Measurements from ENCODE around the gene ARF5. TPM values are rescaled to one million over a fixed set of nuclear protein-coding genes. Genes with fewer than 3 reads are reported as not detected.
"Not testable (repeated sequence)": the region's sequence is repeated elsewhere in the genome, so short reads cannot be mapped to it uniquely, and the experiment has no call there.

Gene ARF5
- total and polyA plus RNA-seq, 2 donors from 2014 or later: 132 to 223 TPM

DNA sequence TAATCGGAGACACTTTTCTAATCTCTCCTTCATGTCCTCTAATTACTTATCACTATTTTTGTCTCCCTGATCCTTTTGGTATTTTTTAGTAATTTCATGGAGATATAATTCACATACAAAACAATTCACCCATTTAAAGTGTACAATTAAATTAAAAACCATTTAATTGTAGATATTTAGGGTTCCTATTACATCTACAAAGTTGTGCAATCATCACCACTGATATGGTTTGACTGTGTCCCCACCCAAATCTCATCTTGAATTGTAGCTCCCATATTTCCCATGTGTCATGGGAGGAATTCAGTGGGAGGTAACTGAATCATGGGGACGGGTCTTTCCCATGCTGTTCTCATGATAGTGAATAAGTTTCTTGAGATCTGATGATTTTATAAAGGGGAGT is 31.8 kb upstream of the ARF5 start:
- no peaks in the 10 kb centered on the region for H3K27me3 ChIP-seq (ENCODE audit: control insufficient read depth, insufficient read depth, low read length)
- no peak overlapping the region for H3K9ac ChIP-seq (ENCODE audit: low read length in 3 of 3)
- FAIRE-seq (no peak), DNase-seq (no peak)
- H3K4me1 ChIP-seq (ENCODE audit: control insufficient read depth in 2 of 3, insufficient read depth in 2 of 3, low read depth in 1 of 3, low read length in 3 of 3): no peaks in the 10 kb centered on the region
- no peak overlapping the region for H3K4me3 ChIP-seq (ENCODE audit: low read length in 3 of 3)
- H3K36me3 ChIP-seq (ENCODE audit: control insufficient read depth in 2 of 3, insufficient read depth in 3 of 3, low read length in 3 of 3): no peaks in the 10 kb centered on the region
- no peak overlapping the region for H3K27ac ChIP-seq (ENCODE audit: low read depth in 2 of 2, low read length in 2 of 2)
- intact Hi-C loops (cut with DNase I): no loop called here
- TF ChIP-seq, protein P1, sequence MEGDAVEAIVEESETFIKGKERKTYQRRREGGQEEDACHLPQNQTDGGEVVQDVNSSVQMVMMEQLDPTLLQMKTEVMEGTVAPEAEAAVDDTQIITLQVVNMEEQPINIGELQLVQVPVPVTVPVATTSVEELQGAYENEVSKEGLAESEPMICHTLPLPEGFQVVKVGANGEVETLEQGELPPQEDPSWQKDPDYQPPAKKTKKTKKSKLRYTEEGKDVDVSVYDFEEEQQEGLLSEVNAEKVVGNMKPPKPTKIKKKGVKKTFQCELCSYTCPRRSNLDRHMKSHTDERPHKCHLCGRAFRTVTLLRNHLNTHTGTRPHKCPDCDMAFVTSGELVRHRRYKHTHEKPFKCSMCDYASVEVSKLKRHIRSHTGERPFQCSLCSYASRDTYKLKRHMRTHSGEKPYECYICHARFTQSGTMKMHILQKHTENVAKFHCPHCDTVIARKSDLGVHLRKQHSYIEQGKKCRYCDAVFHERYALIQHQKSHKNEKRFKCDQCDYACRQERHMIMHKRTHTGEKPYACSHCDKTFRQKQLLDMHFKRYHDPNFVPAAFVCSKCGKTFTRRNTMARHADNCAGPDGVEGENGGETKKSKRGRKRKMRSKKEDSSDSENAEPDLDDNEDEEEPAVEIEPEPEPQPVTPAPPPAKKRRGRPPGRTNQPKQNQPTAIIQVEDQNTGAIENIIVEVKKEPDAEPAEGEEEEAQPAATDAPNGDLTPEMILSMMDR (IDR thresholded peaks at IDR 0.05; ENCODE audit: borderline replicate concordance, extremely low read depth, insufficient read depth): no peak
- H3K9me3 ChIP-seq (ENCODE audit: control insufficient read depth in 2 of 3, insufficient read depth in 1 of 3, low read length in 3 of 3): no peaks in the 10 kb centered on the region

DNA sequence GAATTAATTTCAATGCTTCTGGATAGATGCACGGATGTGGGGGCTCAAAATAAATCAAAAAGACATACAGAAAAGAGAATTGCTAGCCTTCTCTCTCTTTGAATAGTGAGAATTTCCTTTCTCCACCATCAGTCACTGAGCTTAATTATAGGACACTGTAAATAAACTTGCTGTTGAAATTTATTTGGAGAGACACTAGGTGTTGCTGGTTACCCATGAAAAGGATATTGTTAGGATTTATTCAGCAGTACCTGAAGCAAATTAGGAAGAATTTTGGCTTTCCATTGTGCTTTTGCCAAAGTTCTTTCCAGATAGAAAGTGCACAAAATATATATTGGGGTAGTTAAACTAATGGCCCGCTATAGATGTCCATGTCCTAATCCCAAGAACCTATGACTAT is 30.4 kb upstream of the ARF5 start:
- Histone ChIP-seq H3K4me3 (ENCODE audit: low read length in 3 of 3) (no peak overlapping the region), H3K9ac (ENCODE audit: low read length in 3 of 3) (no peak overlapping the region), H3K27me3 (ENCODE audit: control insufficient read depth, insufficient read depth, low read length) (no peaks in the 10 kb centered on the region), H3K9me3 (ENCODE audit: control insufficient read depth in 2 of 3, insufficient read depth in 1 of 3, low read length in 3 of 3) (peaks cover 0 to 1% (median under 1%) of the 10 kb centered on the region in 3 donors), H3K4me1 (ENCODE audit: control insufficient read depth in 2 of 3, insufficient read depth in 2 of 3, low read depth in 1 of 3, low read length in 3 of 3) (no peaks in the 10 kb centered on the region), H3K36me3 (ENCODE audit: control insufficient read depth in 2 of 3, insufficient read depth in 3 of 3, low read length in 3 of 3) (no peaks in the 10 kb centered on the region), H3K27ac (ENCODE audit: low read depth in 2 of 2, low read length in 2 of 2) (no peak overlapping the region)
- TF ChIP-seq, protein P1 (IDR thresholded peaks at IDR 0.05; ENCODE audit: borderline replicate concordance, extremely low read depth, insufficient read depth): no peak
- intact Hi-C loops (cut with DNase I): no loop called here
- DNase-seq (no peak), FAIRE-seq (no peak)

DNA sequence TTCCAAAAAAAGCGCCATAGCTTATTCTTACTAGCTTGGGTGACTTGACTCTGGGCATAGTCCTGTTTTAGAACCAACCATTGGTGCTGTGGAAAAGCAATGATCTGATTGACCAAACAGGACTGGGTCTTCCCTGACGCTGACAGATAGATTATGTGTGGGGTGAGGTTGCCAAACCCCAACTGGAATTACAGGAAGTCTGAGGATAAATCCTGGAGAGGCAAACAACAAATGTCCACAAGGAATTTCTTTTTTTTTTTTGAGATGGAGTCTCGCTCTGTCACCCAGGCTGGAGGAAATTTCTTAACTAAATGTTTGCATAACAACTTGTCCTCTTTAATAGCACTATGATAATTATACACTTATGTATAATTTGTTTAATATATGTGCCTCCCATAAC is 22.0 kb upstream of the ARF5 start:
- peaks cover 0 to 6% (median 2%) of the 10 kb centered on the region in 3 donors for H3K9me3 ChIP-seq (ENCODE audit: control insufficient read depth in 2 of 3, insufficient read depth in 1 of 3, low read length in 3 of 3)

DNA sequence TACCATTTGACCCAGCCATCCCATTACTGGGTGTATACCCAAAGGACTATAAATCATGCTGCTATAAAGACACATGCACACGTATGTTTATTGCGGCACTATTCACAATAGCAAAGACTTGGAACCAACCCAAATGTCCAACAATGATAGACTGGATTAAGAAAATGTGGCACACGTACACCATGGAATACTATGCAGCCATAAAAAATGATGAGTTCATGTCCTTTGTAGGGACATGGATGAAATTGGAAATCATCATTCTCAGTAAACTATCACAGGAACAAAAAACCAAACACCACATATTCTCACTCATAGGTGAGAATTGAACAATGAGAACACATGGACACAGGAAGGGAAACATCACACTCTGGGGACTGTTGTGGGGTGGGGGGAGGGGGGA is 20.2 kb upstream of the ARF5 start:
- H3K27me3 ChIP-seq (ENCODE audit: control insufficient read depth, insufficient read depth, low read length); H3K36me3 ChIP-seq (ENCODE audit: control insufficient read depth in 2 of 3, insufficient read depth in 3 of 3, low read length in 3 of 3); H3K4me1 ChIP-seq (ENCODE audit: control insufficient read depth in 2 of 3, insufficient read depth in 2 of 3, low read depth in 1 of 3, low read length in 3 of 3); H3K9ac ChIP-seq (ENCODE audit: low read length in 3 of 3); H3K4me3 ChIP-seq (ENCODE audit: low read length in 3 of 3); DNase-seq; FAIRE-seq; H3K9me3 ChIP-seq (ENCODE audit: control insufficient read depth in 2 of 3, insufficient read depth in 1 of 3, low read length in 3 of 3); intact Hi-C loops (cut with DNase I); H3K27ac ChIP-seq (ENCODE audit: low read depth in 2 of 2, low read length in 2 of 2): not testable (repeated sequence)

More for the DNA sequence above, 22.0 kb upstream of the ARF5 start:
- Histone ChIP-seq H3K27me3 (ENCODE audit: control insufficient read depth, insufficient read depth, low read length) (no peaks in the 10 kb centered on the region), H3K36me3 (ENCODE audit: control insufficient read depth in 2 of 3, insufficient read depth in 3 of 3, low read length in 3 of 3) (no peaks in the 10 kb centered on the region), H3K9ac (ENCODE audit: low read length in 3 of 3) (no peak overlapping the region), H3K27ac (ENCODE audit: low read depth in 2 of 2, low read length in 2 of 2) (no peak overlapping the region), H3K4me1 (ENCODE audit: control insufficient read depth in 2 of 3, insufficient read depth in 2 of 3, low read depth in 1 of 3, low read length in 3 of 3) (no peaks in the 10 kb centered on the region), H3K4me3 (ENCODE audit: low read length in 3 of 3) (no peak overlapping the region)
- intact Hi-C loops (cut with DNase I): no loop called here
- FAIRE-seq (no peak), DNase-seq (no peak)
- TF ChIP-seq, protein P1 (IDR thresholded peaks at IDR 0.05; ENCODE audit: borderline replicate concordance, extremely low read depth, insufficient read depth): no peak
